HEK293 (cell line): ENCODE data around the gene ATG10.
A peak's percentile ranks its signal among the peaks of the same experiment; 100 is the strongest.

ENCODE experiments used
- CTCF ChIA-PET: fragments of 350-600 bp; formaldehyde crosslinking; extraction: SDS; loops from one replicate; lab custom pipeline; 2021; ENCODE audit warnings: antibody characterized with exemption; lab: Yijun Ruan, JAX
- POLR2A ChIA-PET: fragments of 300-600 bp; formaldehyde crosslinking; extraction: SDS; loops from one replicate; lab custom pipeline; 2020; ENCODE audit warnings: antibody characterized with exemption, inconsistent platforms; lab: Yijun Ruan, JAX
- H3K27ac ChIP-seq: fragments of 200-500 bp; sonication (Bioruptor generic); 2 replicates; pipeline ENCODE4 v1.5.1; 2014; ENCODE audit warnings: low read depth, low read length, control low read depth, inconsistent platforms; ENCODE audit errors: extremely low read depth
- H3K36me3 ChIP-seq, 2 experiments: fragments of 200-500 bp in 1 of 2; sonication (Bioruptor generic) in 1 of 2; 1 replicate in 1 of 2; 2 replicates in 1 of 2; pipeline ENCODE4 v1.5.1; 2014 to 2017; ENCODE audit warnings: inconsistent platforms in 2 of 2, low read length in 2 of 2; ENCODE audit not compliant: control insufficient read depth in 2 of 2, insufficient read depth in 1 of 2
- H3K4me1 ChIP-seq: fragments of 200-500 bp; sonication (Bioruptor generic); 2 replicates; pipeline ENCODE4 v1.5.1; 2014; ENCODE audit warnings: mild to moderate bottlenecking, low read length, inconsistent platforms; ENCODE audit not compliant: control insufficient read depth, insufficient read depth
- H3K4me3 ChIP-seq: 2 replicates; pipeline ENCODE4 v1.5.1; 2011; ENCODE audit warnings: low read depth, mild to moderate bottlenecking, control low read depth, low read length, moderate library complexity
- H3K9me3 ChIP-seq: fragments of 200-500 bp; sonication (Bioruptor generic); 2 replicates; pipeline ENCODE4 v1.5.1; 2014; ENCODE audit warnings: low read depth, low read length, inconsistent platforms; ENCODE audit not compliant: control insufficient read depth, insufficient read depth
- GLIS1 ChIP-seq: fragments of 450-650 bp; formaldehyde crosslinking; IDR thresholded peaks from 2 replicates; pipeline ENCODE4 v1.5.1; 2016; ENCODE audit warnings: missing biosample characterization, missing genetic modification characterization
- GLIS2 ChIP-seq: fragments of 450-650 bp; formaldehyde crosslinking; IDR thresholded peaks from 2 replicates; pipeline ENCODE4 v1.5.1; 2016; ENCODE audit warnings: missing biosample characterization, missing genetic modification characterization
- SP2 ChIP-seq: fragments of 450-650 bp; formaldehyde crosslinking; IDR thresholded peaks from 2 replicates; pipeline ENCODE4 v1.5.1; 2016; ENCODE audit warnings: missing biosample characterization, missing genetic modification characterization
- SP3 ChIP-seq: fragments of 450-650 bp; formaldehyde crosslinking; IDR thresholded peaks from 2 replicates; pipeline ENCODE4 v1.5.1; 2016; ENCODE audit warnings: missing biosample characterization, missing genetic modification characterization
- SP7 ChIP-seq: fragments of 450-650 bp; formaldehyde crosslinking; IDR thresholded peaks from 2 replicates; pipeline ENCODE4 v1.5.1; 2016; ENCODE audit warnings: missing biosample characterization, missing genetic modification characterization
- ZEB2 ChIP-seq: fragments of 450-650 bp; formaldehyde crosslinking; IDR thresholded peaks from 2 replicates; pipeline ENCODE4 v1.5.1; 2016; ENCODE audit warnings: missing biosample characterization, missing genetic modification characterization
- ZFHX2 ChIP-seq: fragments of 450-650 bp; formaldehyde crosslinking; conservative IDR thresholded peaks from 2 replicates; pipeline ENCODE4 v1.5.1; 2016; ENCODE audit warnings: missing biosample characterization, missing genetic modification characterization
- ZFP37 ChIP-seq: fragments of 450-650 bp; formaldehyde crosslinking; IDR thresholded peaks from 2 replicates; pipeline ENCODE4 v1.5.1; 2016; ENCODE audit warnings: missing biosample characterization, missing genetic modification characterization
- ZFP69B ChIP-seq: fragments of 450-650 bp; formaldehyde crosslinking; IDR thresholded peaks from 2 replicates; pipeline ENCODE4 v1.5.1; 2016; ENCODE audit warnings: missing biosample characterization, missing genetic modification characterization
- ZNF169 ChIP-seq: fragments of 450-650 bp; formaldehyde crosslinking; IDR thresholded peaks from 2 replicates; pipeline ENCODE4 v1.5.1; 2016; ENCODE audit warnings: missing biosample characterization, missing genetic modification characterization
- ZNF214 ChIP-seq: fragments of 450-650 bp; formaldehyde crosslinking; IDR thresholded peaks from 2 replicates; pipeline ENCODE4 v1.5.1; 2017; ENCODE audit warnings: missing biosample characterization, mild to moderate bottlenecking, missing genetic modification characterization, borderline replicate concordance
- ZNF24 ChIP-seq: fragments of 450-650 bp; formaldehyde crosslinking; IDR thresholded peaks from 2 replicates; pipeline ENCODE4 v1.5.1; 2016; ENCODE audit warnings: missing biosample characterization, missing genetic modification characterization
- ZNF366 ChIP-seq: fragments of 450-650 bp; formaldehyde crosslinking; conservative IDR thresholded peaks from 2 replicates; pipeline ENCODE4 v1.5.1; 2016; ENCODE audit warnings: missing biosample characterization, missing genetic modification characterization
- ZNF426 ChIP-seq: fragments of 450-650 bp; formaldehyde crosslinking; IDR thresholded peaks from 2 replicates; pipeline ENCODE4 v1.5.1; 2017; ENCODE audit warnings: missing biosample characterization, missing genetic modification characterization, mild to moderate bottlenecking, inconsistent platforms, moderate library complexity
- ZNF48 ChIP-seq: fragments of 450-650 bp; formaldehyde crosslinking; IDR thresholded peaks from 2 replicates; pipeline ENCODE4 v1.5.1; 2016; ENCODE audit warnings: missing biosample characterization, missing genetic modification characterization
- ZNF514 ChIP-seq: fragments of 450-650 bp; formaldehyde crosslinking; IDR thresholded peaks from 2 replicates; pipeline ENCODE4 v1.5.1; 2016; ENCODE audit warnings: missing biosample characterization, missing genetic modification characterization
- ZNF521 ChIP-seq: fragments of 450-650 bp; formaldehyde crosslinking; IDR thresholded peaks from 2 replicates; pipeline ENCODE4 v1.5.1; 2017; ENCODE audit warnings: missing biosample characterization, mild to moderate bottlenecking, missing genetic modification characterization
- ZNF558 ChIP-seq: fragments of 450-650 bp; formaldehyde crosslinking; IDR thresholded peaks from 2 replicates; pipeline ENCODE4 v1.5.1; 2016; ENCODE audit warnings: missing biosample characterization, missing genetic modification characterization
- ZNF610 ChIP-seq: fragments of 450-650 bp; formaldehyde crosslinking; IDR thresholded peaks from 2 replicates; pipeline ENCODE4 v1.5.1; 2016; ENCODE audit warnings: missing biosample characterization, missing genetic modification characterization, borderline replicate concordance
- ZNF629 ChIP-seq: fragments of 450-650 bp; formaldehyde crosslinking; IDR thresholded peaks from 2 replicates; pipeline ENCODE4 v1.5.1; 2017; ENCODE audit warnings: missing biosample characterization, missing genetic modification characterization
- ZNF785 ChIP-seq: fragments of 450-650 bp; formaldehyde crosslinking; IDR thresholded peaks from 2 replicates; pipeline ENCODE4 v1.5.1; 2016; ENCODE audit warnings: missing biosample characterization, missing genetic modification characterization
- ZNF830 ChIP-seq: fragments of 450-650 bp; IDR thresholded peaks from 2 replicates; pipeline ENCODE4 v1.5.0; 2018; ENCODE audit warnings: missing biosample characterization, missing genetic modification characterization, low read depth, mild to moderate bottlenecking, moderate library complexity
- TF ChIP-seq, protein P1 (sequence below): fragments of 450-650 bp; formaldehyde crosslinking; IDR thresholded peaks from 2 replicates; pipeline ENCODE4 v1.5.1; 2016; ENCODE audit warnings: missing biosample characterization, missing genetic modification characterization
- TF ChIP-seq, protein P2 (sequence below): fragments of 450-650 bp; formaldehyde crosslinking; optimal IDR thresholded peaks from 2 replicates; pipeline ENCODE3; 2016; ENCODE audit warnings: missing biosample characterization, mild to moderate bottlenecking, missing genetic modification characterization
- TF ChIP-seq, protein P3 (sequence below): fragments of 450-650 bp; formaldehyde crosslinking; IDR thresholded peaks from 2 replicates; pipeline ENCODE4 v1.5.1; 2017; ENCODE audit warnings: missing biosample characterization, missing genetic modification characterization

The ATG10 gene

DNA sequence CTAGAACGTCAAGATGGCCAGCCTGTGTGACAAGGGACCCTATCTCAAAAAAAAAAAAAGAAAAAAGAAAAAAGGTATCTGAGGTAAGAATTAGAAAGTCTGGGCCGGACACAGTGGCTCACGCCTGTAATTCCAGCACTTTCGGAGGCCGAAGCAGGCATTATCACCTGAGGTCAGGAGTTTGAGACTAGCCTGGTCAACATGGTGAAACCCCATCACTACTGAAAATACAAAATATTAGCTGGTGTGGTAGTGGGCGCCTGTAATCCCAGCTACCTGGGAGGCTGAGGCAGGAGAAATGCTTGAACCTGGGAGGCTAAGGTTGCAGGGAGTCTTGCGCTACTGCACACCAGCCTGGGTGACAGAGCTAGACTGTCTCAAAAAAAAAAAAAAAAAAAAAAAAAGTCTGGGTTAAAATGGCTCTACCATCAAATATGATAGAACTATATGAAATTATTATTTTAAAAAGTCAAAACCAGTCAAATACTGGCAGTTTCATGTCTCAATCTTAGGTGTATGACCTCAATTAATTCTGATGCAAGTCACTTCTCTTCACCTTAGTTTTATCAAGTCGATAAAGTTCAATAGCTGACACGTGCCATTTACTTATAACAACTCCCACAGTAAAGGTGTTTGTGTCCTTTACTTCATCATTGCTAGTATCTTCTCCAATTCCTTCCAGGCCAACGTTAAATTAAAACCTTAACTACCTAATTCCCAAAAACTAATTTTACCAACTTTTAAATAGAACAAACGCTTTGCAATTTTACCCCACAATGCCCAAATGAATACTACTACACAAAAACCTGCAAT, 305.2 kb downstream of the ATG10 start:
- Histone ChIP-seq H3K36me3 (peaks cover 16 to 43% of the 10 kb centered on the region in 2 experiments), H3K4me3 (peak overlapping the region; percentile 95), H3K27ac (peak overlapping the region; percentile 87), H3K9me3 (no peaks in the 10 kb centered on the region), H3K4me1 (no peaks in the 10 kb centered on the region)
- ChIA-PET CTCF (interaction anchor here (1.2 kb wide), 1 partner anchor 36 kb away, joined by 4 read pairs; no protein-coding TSS in a partner anchor), POLR2A (interaction anchor here (0.7 to 1.1 kb wide), 3 partner anchors 18 to 1390 kb away, joined by 3 to 5 read pairs (median 3); no protein-coding TSS in a partner anchor)
- TF ChIP-seq, protein P1, sequence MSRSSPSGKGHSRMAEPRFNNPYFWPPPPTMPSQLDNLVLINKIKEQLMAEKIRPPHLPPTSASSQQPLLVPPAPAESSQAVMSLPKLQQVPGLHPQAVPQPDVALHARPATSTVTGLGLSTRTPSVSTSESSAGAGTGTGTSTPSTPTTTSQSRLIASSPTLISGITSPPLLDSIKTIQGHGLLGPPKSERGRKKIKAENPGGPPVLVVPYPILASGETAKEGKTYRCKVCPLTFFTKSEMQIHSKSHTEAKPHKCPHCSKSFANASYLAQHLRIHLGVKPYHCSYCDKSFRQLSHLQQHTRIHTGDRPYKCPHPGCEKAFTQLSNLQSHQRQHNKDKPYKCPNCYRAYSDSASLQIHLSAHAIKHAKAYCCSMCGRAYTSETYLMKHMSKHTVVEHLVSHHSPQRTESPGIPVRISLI (tag by site-specific recombination), result peak; percentile 82
- no peak for TF ChIP-seq ZNF426 (tag by site-specific recombination)

DNA sequence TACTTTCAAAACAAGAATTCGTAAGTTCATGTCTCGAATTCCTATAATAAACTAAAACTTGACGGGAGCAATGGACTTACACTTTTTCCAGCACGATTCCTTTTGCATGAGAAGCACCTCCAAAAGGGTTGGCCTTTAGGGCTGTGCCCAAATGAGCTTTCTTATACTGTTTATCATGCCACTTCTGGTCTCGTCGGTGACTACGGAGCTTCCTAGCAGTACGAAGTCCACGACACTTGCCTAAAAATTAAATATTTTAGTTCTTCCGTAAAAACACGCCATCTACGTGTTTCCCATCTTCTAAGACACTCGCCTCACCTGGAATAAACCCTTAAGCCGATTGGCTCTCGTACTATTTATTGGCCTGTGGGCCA, 305.8 kb downstream of the ATG10 start:
- no peaks in the 10 kb centered on the region for H3K9me3 ChIP-seq
- H3K4me1 ChIP-seq, result no peaks in the 10 kb centered on the region
- peaks cover 16 to 43% of the 10 kb centered on the region in 2 experiments for H3K36me3 ChIP-seq
- H3K4me3 ChIP-seq, result peak overlapping the region; percentile 95
- TF ChIP-seq ZFHX2 (tag by site-specific recombination), result no peak
- TF ChIP-seq, protein P2, sequence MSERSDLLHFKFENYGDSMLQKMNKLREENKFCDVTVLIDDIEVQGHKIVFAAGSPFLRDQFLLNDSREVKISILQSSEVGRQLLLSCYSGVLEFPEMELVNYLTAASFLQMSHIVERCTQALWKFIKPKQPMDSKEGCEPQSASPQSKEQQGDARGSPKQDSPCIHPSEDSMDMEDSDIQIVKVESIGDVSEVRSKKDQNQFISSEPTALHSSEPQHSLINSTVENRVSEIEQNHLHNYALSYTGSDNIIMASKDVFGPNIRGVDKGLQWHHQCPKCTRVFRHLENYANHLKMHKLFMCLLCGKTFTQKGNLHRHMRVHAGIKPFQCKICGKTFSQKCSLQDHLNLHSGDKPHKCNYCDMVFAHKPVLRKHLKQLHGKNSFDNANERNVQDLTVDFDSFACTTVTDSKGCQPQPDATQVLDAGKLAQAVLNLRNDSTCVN, result no peak
- TF ChIP-seq SP2 (tag by site-specific recombination), result no peak
- no peak for TF ChIP-seq ZNF558 (tag by site-specific recombination)
- no peak for TF ChIP-seq ZNF214 (tag by site-specific recombination)
- POLR2A ChIA-PET, result interaction anchor here (0.7 to 1.4 kb wide), 5 partner anchors 13 to 1390 kb away, joined by 3 to 5 read pairs (median 3); no protein-coding TSS in a partner anchor
- peak overlapping the region; percentile 87 for H3K27ac ChIP-seq
- CTCF ChIA-PET, result interaction anchor here (0.5 to 1.2 kb wide), 2 partner anchors 20 to 35 kb away, joined by 3 to 4 read pairs; no protein-coding TSS in a partner anchor

DNA sequence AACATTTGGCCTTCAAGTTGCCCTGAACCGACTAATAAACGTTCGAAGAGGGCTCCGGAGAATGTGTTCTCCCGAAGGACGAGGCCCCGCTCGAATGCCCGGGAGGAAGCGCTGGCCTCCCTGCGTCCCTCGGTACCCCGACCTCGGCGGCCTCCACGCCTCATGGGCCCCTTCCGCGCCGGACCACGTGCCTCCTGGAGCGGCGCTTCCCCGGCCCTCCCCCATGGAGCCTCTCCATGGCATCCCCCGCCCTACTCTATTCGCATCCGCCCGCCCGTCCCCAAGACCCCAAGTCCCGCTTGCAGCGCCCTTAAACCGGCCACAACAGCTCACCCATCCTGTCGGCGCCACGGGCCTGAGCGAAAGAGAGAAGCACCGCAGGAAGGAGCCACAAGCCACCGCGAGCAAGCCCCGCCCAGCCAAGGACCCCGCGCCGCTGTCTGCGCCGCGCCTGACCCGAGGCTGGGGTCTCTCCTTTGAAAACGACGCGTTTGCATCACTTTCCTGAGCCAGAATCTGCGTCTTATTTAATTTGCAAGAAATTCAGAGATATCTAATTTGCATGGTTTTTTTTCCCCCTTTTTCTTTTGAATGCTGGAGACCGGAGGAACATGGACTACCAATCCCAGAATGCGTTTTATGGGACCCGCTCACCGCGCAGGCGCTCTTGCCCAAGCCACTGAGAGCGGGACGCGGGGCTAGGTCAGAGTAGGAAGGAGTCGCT, 306.3 kb downstream of the ATG10 start, which contains the start of gene RPS23:
TSS of gene RPS23 (minus strand) at position 368 of the 724 bp plus-strand sequence. CDS start at position 337, 31 bp downstream.
- no peaks in the 10 kb centered on the region for H3K9me3 ChIP-seq
- peak within 1 kb of the TSS; percentile 87 for H3K27ac ChIP-seq
- H3K4me1 ChIP-seq, result no peaks in the 10 kb centered on the region
- peaks cover 16 to 40% of the 10 kb centered on the region in 2 experiments for H3K36me3 ChIP-seq
- CTCF ChIA-PET, result interaction anchor here (0.5 to 1.2 kb wide), 2 partner anchors 19 to 35 kb away, joined by 3 to 4 read pairs; no protein-coding TSS in a partner anchor
- H3K4me3 ChIP-seq, result peak within 1 kb of the TSS; percentile 95
- POLR2A ChIA-PET, result interaction anchor here (0.5 to 1.4 kb wide), 12 partner anchors 10 to 1115 kb away, joined by 3 to 6 read pairs (median 4); partner anchors contain the start of gene ATG10
- TF ChIP-seq ZNF521 (tag by site-specific recombination), result no peak
- no peak for TF ChIP-seq ZNF830 (tag by site-specific recombination)
- no peak for TF ChIP-seq ZNF514 (tag by site-specific recombination)
- peak; percentile 25; the same call in 1 of the 2 replicates for TF ChIP-seq ZFP37 (tag by site-specific recombination)
- peak; percentile 61; the same call in 1 of the 2 replicates for TF ChIP-seq SP7 (tag by site-specific recombination)
- peak; percentile 56 for TF ChIP-seq GLIS2 (tag by site-specific recombination)
- no peak for TF ChIP-seq ZNF48
- TF ChIP-seq ZNF610 (tag by site-specific recombination), result peak; percentile 38; the same call in 1 of the 2 replicates
- TF ChIP-seq ZFP69B (tag by site-specific recombination), result peak; percentile 75
- TF ChIP-seq GLIS1, result peak; percentile 20; the same call in 1 of the 2 replicates
- TF ChIP-seq ZNF366 (tag by site-specific recombination), result peak; percentile 32
- TF ChIP-seq ZNF24 (tag by site-specific recombination), result peak; percentile 69; the same call in 1 of the 2 replicates
- TF ChIP-seq, protein P3, sequence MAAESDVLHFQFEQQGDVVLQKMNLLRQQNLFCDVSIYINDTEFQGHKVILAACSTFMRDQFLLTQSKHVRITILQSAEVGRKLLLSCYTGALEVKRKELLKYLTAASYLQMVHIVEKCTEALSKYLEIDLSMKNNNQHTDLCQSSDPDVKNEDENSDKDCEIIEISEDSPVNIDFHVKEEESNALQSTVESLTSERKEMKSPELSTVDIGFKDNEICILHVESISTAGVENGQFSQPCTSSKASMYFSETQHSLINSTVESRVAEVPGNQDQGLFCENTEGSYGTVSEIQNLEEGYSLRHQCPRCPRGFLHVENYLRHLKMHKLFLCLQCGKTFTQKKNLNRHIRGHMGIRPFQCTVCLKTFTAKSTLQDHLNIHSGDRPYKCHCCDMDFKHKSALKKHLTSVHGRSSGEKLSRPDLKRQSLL (tag by site-specific recombination), result 0 out of 2 replicates have a peak, but pooled peaks have one; percentile 29
- peak; percentile 86 for TF ChIP-seq SP3
- no peak for TF ChIP-seq ZNF785
- no peak for TF ChIP-seq ZNF169 (tag by site-specific recombination)
- TF ChIP-seq ZNF629 (tag by site-specific recombination), result peak; percentile 53
- TF ChIP-seq SP2 (tag by site-specific recombination), result peak; percentile 47
- TF ChIP-seq ZEB2, result no peak
